SK-N-SH (cell line): ENCODE data around the gene NPHS1. TPM values are rescaled to one million over a fixed set of nuclear protein-coding genes. Genes with fewer than 3 reads are reported as not detected.

Experiments used
- CTCF ChIA-PET: fragments of 300-600, 350-600 bp; formaldehyde crosslinking; extraction: SDS; loops from one replicate; lab custom pipeline; 2021; lab: Yijun Ruan, JAX
- POLR2A ChIA-PET: fragments of 350-600 bp; sonication (Branson Sonifier 250); formaldehyde crosslinking; extraction: SDS; loops from one replicate; lab custom pipeline; 2020; ENCODE audit warnings: antibody characterized with exemption, inconsistent platforms; lab: Yijun Ruan, JAX
- DNase-seq: peaks from one replicate; pipeline ENCODE4 v3.0.0; 2012
- H2AFZ ChIP-seq: fragments of 200-600 bp; sonication (generic); 2 replicates; pipeline ENCODE4 v1.8.1; 2016; ENCODE audit warnings: antibody characterized with exemption, mild to moderate bottlenecking, low read depth
- H3F3A ChIP-seq: fragments of 200-600 bp; sonication (generic); replicated peaks from 2 replicates; pipeline ENCODE3; 2016; ENCODE audit warnings: antibody characterized with exemption, mild to moderate bottlenecking; ENCODE audit not compliant: insufficient read depth
- H3K27ac ChIP-seq, 2 experiments: fragments of 200-500 bp in 1 of 2; fragments of 200-600 bp in 1 of 2; sonication (Bioruptor generic) in 1 of 2; sonication (generic), shearing (Covaris generic) in 1 of 2; 2 replicates each; pipeline versions ENCODE4 v1.5.1 to v1.6.1; 2014 to 2016; ENCODE audit warnings: low read depth in 2 of 2, inconsistent platforms in 1 of 2, low read length in 1 of 2, mild to moderate bottlenecking in 1 of 2, mixed read lengths in 1 of 2
- H3K27me3 ChIP-seq: fragments of 200-600 bp; sonication (generic), shearing (Covaris generic); 2 replicates; pipeline ENCODE4 v1.6.1; 2016; ENCODE audit warnings: mixed run types; ENCODE audit not compliant: insufficient read depth
- H3K36me3 ChIP-seq, 2 experiments: fragments of 200-500 bp in 1 of 2; fragments of 200-600 bp in 1 of 2; sonication (Bioruptor generic) in 1 of 2; sonication (generic) in 1 of 2; replicated peaks in 1 of 2; 2 replicates each; pipeline versions ENCODE3 to v1.5.1; 2014 to 2016; ENCODE audit warnings: low read length in 1 of 2, mild to moderate bottlenecking in 1 of 2; ENCODE audit not compliant: insufficient read depth in 2 of 2, control insufficient read depth in 1 of 2
- H3K4me1 ChIP-seq, 2 experiments: fragments of 200-500 bp in 1 of 2; fragments of 200-600 bp in 1 of 2; sonication (Bioruptor generic) in 1 of 2; sonication (generic), shearing (Covaris generic) in 1 of 2; 2 replicates each; pipeline versions ENCODE4 v1.5.1 to v1.6.1; 2014 to 2016; ENCODE audit warnings: low read depth in 1 of 2, low read length in 1 of 2, mixed run types in 1 of 2; ENCODE audit not compliant: insufficient read depth in 2 of 2, control insufficient read depth in 1 of 2
- H3K4me2 ChIP-seq: fragments of 200-600 bp; sonication (generic), shearing (Covaris generic); 2 replicates; pipeline ENCODE4 v1.6.1; 2017; ENCODE audit warnings: mixed run types
- H3K4me3 ChIP-seq, 2 experiments: fragments of 200-500 bp in 1 of 2; fragments of 200-600 bp in 1 of 2; sonication (Bioruptor generic) in 1 of 2; sonication (generic), shearing (Covaris generic) in 1 of 2; 2 replicates each; pipeline versions ENCODE4 v1.5.1 to v1.8.1; 2014 to 2016; ENCODE audit warnings: low read depth in 2 of 2, inconsistent platforms in 1 of 2, low read length in 1 of 2, mild to moderate bottlenecking in 1 of 2, mixed read lengths in 1 of 2, moderate library complexity in 1 of 2
- H3K79me2 ChIP-seq: fragments of 200-600 bp; sonication (generic); 2 replicates; pipeline ENCODE4 v1.8.1; 2017; ENCODE audit warnings: mild to moderate bottlenecking; ENCODE audit not compliant: insufficient read depth
- H3K9ac ChIP-seq: fragments of 200-600 bp; sonication (generic); 2 replicates; pipeline ENCODE4 v1.6.1; 2017; ENCODE audit warnings: mixed run types
- H3K9me2 ChIP-seq: fragments of 200-600 bp; sonication (generic); 2 replicates; pipeline ENCODE4 v1.6.1; 2017; ENCODE audit warnings: mixed run types
- H3K9me3 ChIP-seq: fragments of 200-600 bp; sonication (generic); 2 replicates; pipeline ENCODE4 v1.6.1; 2017; ENCODE audit warnings: mixed run types, mild to moderate bottlenecking, moderate library complexity
- H4K20me1 ChIP-seq: fragments of 200-600 bp; sonication (generic); 2 replicates; pipeline ENCODE4 v1.6.1; 2017; ENCODE audit warnings: mild to moderate bottlenecking, mixed run types; ENCODE audit not compliant: insufficient read depth
- EZH2phosphoT487 ChIP-seq: fragments of 200-600 bp; sonication (generic); IDR thresholded peaks from 2 replicates; pipeline ENCODE4 v1.6.1; 2017; ENCODE audit warnings: low read depth, mixed run types, mild to moderate bottlenecking, antibody characterized with exemption, moderate library complexity, borderline replicate concordance
- FOSL2 ChIP-seq: IDR thresholded peaks from 2 replicates; pipeline ENCODE4 v1.4.0; 2012; ENCODE audit warnings: low read depth, mild to moderate bottlenecking, moderate library complexity, borderline replicate concordance
- FOXM1 ChIP-seq: IDR thresholded peaks from 2 replicates; pipeline ENCODE4 v1.4.0; 2012; ENCODE audit warnings: low read depth, mild to moderate bottlenecking
- JUND ChIP-seq: IDR thresholded peaks from 2 replicates; pipeline ENCODE4 v1.4.0; 2012
- MEF2A ChIP-seq: IDR thresholded peaks from 2 replicates; pipeline ENCODE4 v1.4.0; 2012; ENCODE audit warnings: low read depth, borderline replicate concordance
- MXI1 ChIP-seq: IDR thresholded peaks from 2 replicates; pipeline ENCODE4 v1.6.1; 2012; ENCODE audit warnings: mild to moderate bottlenecking, low read depth, low read length, improper control_type of control experiment
- NFIC ChIP-seq: IDR thresholded peaks from 2 replicates; pipeline ENCODE4 v1.4.0; 2012; ENCODE audit warnings: borderline replicate concordance
- POLR2AphosphoS5 ChIP-seq: IDR thresholded peaks from 2 replicates; pipeline ENCODE4 v1.6.1; 2012; ENCODE audit warnings: low read depth, low read length
- RAD21 ChIP-seq: IDR thresholded peaks from 2 replicates; pipeline ENCODE4 v1.6.1; 2012; ENCODE audit warnings: mild to moderate bottlenecking, low read length
- RCOR1 ChIP-seq: fragments of 150-350 bp; IDR thresholded peaks from 2 replicates; pipeline ENCODE4 v1.6.1; 2017; ENCODE audit warnings: antibody characterized with exemption, low read length
- RFX5 ChIP-seq: IDR thresholded peaks from 2 replicates; pipeline ENCODE4 v1.6.1; 2012; ENCODE audit warnings: mild to moderate bottlenecking, improper control_type of control experiment, low read length
- SMC3 ChIP-seq: IDR thresholded peaks from 2 replicates; pipeline ENCODE4 v1.6.1; 2012; ENCODE audit warnings: low read depth, low read length, improper control_type of control experiment
- WGBS: methylation state at CpG from one replicate; pipeline ENCODE4 v1.1.6; 2017; ENCODE audit warnings: low lambda C conversion rate; 5-methylcytosine and 5-hydroxymethylcytosine counted together
- polyA plus RNA-seq, 3 experiments: library from polyadenylated mRNA; depleted of rRNA; stranded (reverse); fragments of >200 nt; gene quantifications; 2 replicates each; pipeline ENCODE4 v1.2.3, GENCODE V29; 2012
- TF ChIP-seq, protein P1 (sequence below): fragments of 150-350 bp; IDR thresholded peaks from 2 replicates; pipeline ENCODE4 v1.6.1; 2017; ENCODE audit warnings: antibody characterized with exemption, low read length, low read depth, borderline replicate concordance
- TF ChIP-seq, protein P2 (sequence below): fragments of 200-600 bp; sonication (generic); IDR thresholded peaks from 2 replicates; pipeline ENCODE4 v1.6.1; 2017; ENCODE audit warnings: antibody characterized with exemption, mild to moderate bottlenecking, moderate library complexity
- TF ChIP-seq, protein P3 (sequence below): IDR thresholded peaks from 2 replicates; pipeline ENCODE4 v1.6.1; 2012; ENCODE audit warnings: mild to moderate bottlenecking, low read depth, low read length, moderate library complexity
- TF ChIP-seq, protein P4 (sequence below): fragments of 150-350 bp; IDR thresholded peaks from 2 replicates; pipeline ENCODE4 v1.6.1; 2016; ENCODE audit warnings: mild to moderate bottlenecking, low read depth, low read length
- TF ChIP-seq, protein P5 (sequence below): IDR thresholded peaks from 2 replicates; pipeline ENCODE4 v1.4.0; 2012; ENCODE audit warnings: low read depth

NPHS1 gene
- polyA plus RNA-seq, 1 of the 3 experiments (the other 2 are of a cell fraction), result not detected

DNA sequence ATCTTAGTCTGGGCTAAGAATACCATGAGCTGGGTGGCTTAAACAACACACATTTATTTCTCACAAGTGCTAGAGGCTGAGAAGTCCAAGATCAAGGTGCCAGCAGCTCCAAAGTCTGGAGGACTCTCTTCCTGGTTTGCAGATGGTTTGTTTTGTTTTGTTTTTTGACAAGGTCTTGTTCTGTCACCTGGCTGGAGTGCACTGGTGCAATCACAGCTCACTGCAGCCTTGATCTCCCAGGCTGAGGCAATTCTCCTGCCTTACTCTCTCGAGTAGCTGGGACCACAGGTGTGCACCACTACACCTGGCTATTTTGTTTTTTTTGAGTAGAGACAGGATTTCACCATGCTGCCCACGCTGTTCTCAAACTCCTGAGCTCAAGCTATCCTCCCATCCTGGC, 31.6 kb upstream of the NPHS1 start (continued):
- TF ChIP-seq, protein P1, sequence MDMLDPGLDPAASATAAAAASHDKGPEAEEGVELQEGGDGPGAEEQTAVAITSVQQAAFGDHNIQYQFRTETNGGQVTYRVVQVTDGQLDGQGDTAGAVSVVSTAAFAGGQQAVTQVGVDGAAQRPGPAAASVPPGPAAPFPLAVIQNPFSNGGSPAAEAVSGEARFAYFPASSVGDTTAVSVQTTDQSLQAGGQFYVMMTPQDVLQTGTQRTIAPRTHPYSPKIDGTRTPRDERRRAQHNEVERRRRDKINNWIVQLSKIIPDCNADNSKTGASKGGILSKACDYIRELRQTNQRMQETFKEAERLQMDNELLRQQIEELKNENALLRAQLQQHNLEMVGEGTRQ, result no peak
- TF ChIP-seq FOXM1 (no peak), POLR2AphosphoS5 (no peak)

DNA sequence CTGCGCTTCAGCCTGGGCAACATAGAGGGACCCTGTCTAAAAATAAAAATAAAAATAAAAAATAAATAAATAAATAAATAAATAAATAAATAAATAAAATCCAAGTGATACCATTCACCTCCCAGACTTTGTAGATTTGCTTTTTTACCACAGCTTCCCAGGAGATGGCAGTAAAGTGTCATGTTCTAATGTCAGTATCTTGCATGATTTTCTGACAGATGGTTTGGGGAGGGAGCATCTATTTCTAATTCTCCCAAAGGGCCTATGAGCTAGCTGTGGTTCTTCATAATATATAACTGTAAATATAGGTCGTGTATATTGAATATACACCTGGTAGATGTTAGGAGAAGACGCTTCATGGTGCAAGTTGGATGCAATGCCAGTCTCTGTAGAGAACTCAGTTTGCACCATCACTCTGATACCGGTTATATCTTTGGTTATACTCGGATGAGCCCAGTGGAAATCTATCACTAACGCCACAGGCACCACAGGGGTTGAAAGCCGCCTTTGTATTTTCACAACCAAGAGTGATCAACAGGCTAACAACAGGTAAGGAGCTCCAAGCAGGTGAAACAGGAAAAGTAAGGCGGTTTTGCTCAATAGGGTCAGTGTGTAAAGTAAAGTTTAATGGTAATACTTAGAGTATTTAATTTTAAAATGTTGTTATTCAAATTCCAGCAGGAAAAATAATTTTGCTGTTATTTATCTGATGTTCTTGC, 30.0 kb upstream of the NPHS1 start:
- H3K27me3 ChIP-seq, result no peaks in the 10 kb centered on the region
- 0 out of 2 replicates have a peak, but pooled peaks cover 5% of the 10 kb centered on the region for H4K20me1 ChIP-seq
- no peaks in the 10 kb centered on the region for H3F3A ChIP-seq
- no peaks in the 10 kb centered on the region for H3K79me2 ChIP-seq
- ChIA-PET POLR2A (no interaction called here), CTCF (interaction anchor here (0.7 to 6.3 kb wide), 19 partner anchors 9 to 298 kb away, joined by 3 to 57 read pairs (median 4); partner anchors contain the start of genes APLP1, POLR2I and TBCB)
- no peaks in the 10 kb centered on the region for H3K9me2 ChIP-seq
- peak; percentile 79 for DNase-seq
- no peaks in the 10 kb centered on the region for H3K9me3 ChIP-seq
- H3K4me3 ChIP-seq, result no peak overlapping the region
- no peak overlapping the region for H3K9ac ChIP-seq
- H2AFZ ChIP-seq, result no peak overlapping the region
- no peaks in the 10 kb centered on the region; a peak in 1 of 4 replicates for H3K4me1 ChIP-seq
- no peak overlapping the region for H3K4me2 ChIP-seq
- 27% methylated on average over 8 of the region's 8 CpGs for WGBS
- H3K27ac ChIP-seq, result no peak overlapping the region
- TF ChIP-seq RAD21, result peak; percentile 87
- TF ChIP-seq, protein P1, result no peak
- no peak for TF ChIP-seq JUND
- TF ChIP-seq, protein P2, sequence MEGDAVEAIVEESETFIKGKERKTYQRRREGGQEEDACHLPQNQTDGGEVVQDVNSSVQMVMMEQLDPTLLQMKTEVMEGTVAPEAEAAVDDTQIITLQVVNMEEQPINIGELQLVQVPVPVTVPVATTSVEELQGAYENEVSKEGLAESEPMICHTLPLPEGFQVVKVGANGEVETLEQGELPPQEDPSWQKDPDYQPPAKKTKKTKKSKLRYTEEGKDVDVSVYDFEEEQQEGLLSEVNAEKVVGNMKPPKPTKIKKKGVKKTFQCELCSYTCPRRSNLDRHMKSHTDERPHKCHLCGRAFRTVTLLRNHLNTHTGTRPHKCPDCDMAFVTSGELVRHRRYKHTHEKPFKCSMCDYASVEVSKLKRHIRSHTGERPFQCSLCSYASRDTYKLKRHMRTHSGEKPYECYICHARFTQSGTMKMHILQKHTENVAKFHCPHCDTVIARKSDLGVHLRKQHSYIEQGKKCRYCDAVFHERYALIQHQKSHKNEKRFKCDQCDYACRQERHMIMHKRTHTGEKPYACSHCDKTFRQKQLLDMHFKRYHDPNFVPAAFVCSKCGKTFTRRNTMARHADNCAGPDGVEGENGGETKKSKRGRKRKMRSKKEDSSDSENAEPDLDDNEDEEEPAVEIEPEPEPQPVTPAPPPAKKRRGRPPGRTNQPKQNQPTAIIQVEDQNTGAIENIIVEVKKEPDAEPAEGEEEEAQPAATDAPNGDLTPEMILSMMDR, result peak; percentile 61
- no peak for TF ChIP-seq RFX5
- TF ChIP-seq FOSL2, result no peak
- TF ChIP-seq, protein P3, sequence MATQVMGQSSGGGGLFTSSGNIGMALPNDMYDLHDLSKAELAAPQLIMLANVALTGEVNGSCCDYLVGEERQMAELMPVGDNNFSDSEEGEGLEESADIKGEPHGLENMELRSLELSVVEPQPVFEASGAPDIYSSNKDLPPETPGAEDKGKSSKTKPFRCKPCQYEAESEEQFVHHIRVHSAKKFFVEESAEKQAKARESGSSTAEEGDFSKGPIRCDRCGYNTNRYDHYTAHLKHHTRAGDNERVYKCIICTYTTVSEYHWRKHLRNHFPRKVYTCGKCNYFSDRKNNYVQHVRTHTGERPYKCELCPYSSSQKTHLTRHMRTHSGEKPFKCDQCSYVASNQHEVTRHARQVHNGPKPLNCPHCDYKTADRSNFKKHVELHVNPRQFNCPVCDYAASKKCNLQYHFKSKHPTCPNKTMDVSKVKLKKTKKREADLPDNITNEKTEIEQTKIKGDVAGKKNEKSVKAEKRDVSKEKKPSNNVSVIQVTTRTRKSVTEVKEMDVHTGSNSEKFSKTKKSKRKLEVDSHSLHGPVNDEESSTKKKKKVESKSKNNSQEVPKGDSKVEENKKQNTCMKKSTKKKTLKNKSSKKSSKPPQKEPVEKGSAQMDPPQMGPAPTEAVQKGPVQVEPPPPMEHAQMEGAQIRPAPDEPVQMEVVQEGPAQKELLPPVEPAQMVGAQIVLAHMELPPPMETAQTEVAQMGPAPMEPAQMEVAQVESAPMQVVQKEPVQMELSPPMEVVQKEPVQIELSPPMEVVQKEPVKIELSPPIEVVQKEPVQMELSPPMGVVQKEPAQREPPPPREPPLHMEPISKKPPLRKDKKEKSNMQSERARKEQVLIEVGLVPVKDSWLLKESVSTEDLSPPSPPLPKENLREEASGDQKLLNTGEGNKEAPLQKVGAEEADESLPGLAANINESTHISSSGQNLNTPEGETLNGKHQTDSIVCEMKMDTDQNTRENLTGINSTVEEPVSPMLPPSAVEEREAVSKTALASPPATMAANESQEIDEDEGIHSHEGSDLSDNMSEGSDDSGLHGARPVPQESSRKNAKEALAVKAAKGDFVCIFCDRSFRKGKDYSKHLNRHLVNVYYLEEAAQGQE, result peak; percentile 8; the same call in 1 of the 2 replicates
- TF ChIP-seq MXI1, result peak; percentile 62; the same call in 1 of the 2 replicates
- no peak for TF ChIP-seq EZH2phosphoT487
- no peak for TF ChIP-seq RCOR1
- TF ChIP-seq, protein P4, sequence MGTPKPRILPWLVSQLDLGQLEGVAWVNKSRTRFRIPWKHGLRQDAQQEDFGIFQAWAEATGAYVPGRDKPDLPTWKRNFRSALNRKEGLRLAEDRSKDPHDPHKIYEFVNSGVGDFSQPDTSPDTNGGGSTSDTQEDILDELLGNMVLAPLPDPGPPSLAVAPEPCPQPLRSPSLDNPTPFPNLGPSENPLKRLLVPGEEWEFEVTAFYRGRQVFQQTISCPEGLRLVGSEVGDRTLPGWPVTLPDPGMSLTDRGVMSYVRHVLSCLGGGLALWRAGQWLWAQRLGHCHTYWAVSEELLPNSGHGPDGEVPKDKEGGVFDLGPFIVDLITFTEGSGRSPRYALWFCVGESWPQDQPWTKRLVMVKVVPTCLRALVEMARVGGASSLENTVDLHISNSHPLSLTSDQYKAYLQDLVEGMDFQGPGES, result no peak
- TF ChIP-seq MEF2A, result no peak
- peak; percentile 76 for TF ChIP-seq SMC3
- TF ChIP-seq, protein P5, sequence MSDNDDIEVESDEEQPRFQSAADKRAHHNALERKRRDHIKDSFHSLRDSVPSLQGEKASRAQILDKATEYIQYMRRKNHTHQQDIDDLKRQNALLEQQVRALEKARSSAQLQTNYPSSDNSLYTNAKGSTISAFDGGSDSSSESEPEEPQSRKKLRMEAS, result no peak
- no peak for TF ChIP-seq NFIC
- no peaks in the 10 kb centered on the region for H3K36me3 ChIP-seq
